Breast epithelium (tissue), 3 donors: ENCODE measurements around the gene BUB1.

Source experiments
- CTCF ChIP-seq, 3 donors: fragments of 450-650 bp; IDR thresholded peaks; one replicate each; pipeline ENCODE4 v1.5.1; 2016 to 2017; ENCODE audit warnings: antibody characterized with exemption in 3 of 3, mild to moderate bottlenecking in 3 of 3, moderate library complexity in 3 of 3
- POLR2A ChIP-seq: fragments of 450-650 bp; IDR thresholded peaks from one replicate; pipeline ENCODE4 v1.6.1; 2016; ENCODE audit warnings: antibody characterized with exemption, mild to moderate bottlenecking, moderate library complexity
- POLR2AphosphoS5 ChIP-seq, 3 donors: sonication (generic); formaldehyde crosslinking; IDR thresholded peaks; one replicate each; pipeline ENCODE4 v1.6.1; 2017; ENCODE audit warnings: antibody characterized with exemption in 3 of 3

GRCh38 chr2:110657724-110658305 lies 20.0 kb downstream of the BUB1 start:
- no peak for TF ChIP-seq CTCF (IDR thresholded peaks at IDR 0.05)
- no peak for TF ChIP-seq POLR2A
- no peak for TF ChIP-seq POLR2AphosphoS5 (IDR thresholded peaks at IDR 0.05)
